HK-2 (cell line): Measurements from ENCODE around the gene AKAP1.

Experiments
- DNase-seq: peaks from one replicate; pipeline ENCODE4 v3.0.0-alpha.2; 2018; ENCODE audit not compliant: unreplicated experiment

The AKAP1 gene

GRCh38 chr17:57084802-57085447, at the start of gene AKAP1:
TSS of gene AKAP1 (plus strand) at chr17:57085246. CDS start at chr17:57105465, 20,219 bp downstream.
- DNase-seq = peak; percentile 93

GRCh38 chr17:57035971-57036481, 49.0 kb upstream of the AKAP1 start:
- DNase-seq = no peak

- no peak for DNase-seq
Measured at GRCh38 chr17:57037411-57037810, 47.6 kb upstream of the AKAP1 start.

GRCh38 chr17:57038486-57038885, 46.6 kb upstream of the AKAP1 start:
- no peak for DNase-seq

- no peak for DNase-seq
Measured at GRCh38 chr17:57040571-57040970, 44.5 kb upstream of the AKAP1 start.

GRCh38 chr17:57043276-57043675, 41.8 kb upstream of the AKAP1 start:
- no peak for DNase-seq

GRCh38 chr17:57044976-57045867, 39.8 kb upstream of the AKAP1 start:
- DNase-seq = no peak

GRCh38 chr17:57045868-57046704, 39.0 kb upstream of the AKAP1 start:
- DNase-seq = peak; percentile 33

- DNase-seq = no peak
Measured at GRCh38 chr17:57046749-57047148, 38.3 kb upstream of the AKAP1 start.

- no peak for DNase-seq
Measured at GRCh38 chr17:57048096-57048495, 37.0 kb upstream of the AKAP1 start.

- no peak for DNase-seq
Measured at GRCh38 chr17:57050306-57050705, 34.7 kb upstream of the AKAP1 start.

GRCh38 chr17:57051886-57052361, 33.1 kb upstream of the AKAP1 start:
- DNase-seq = no peak

GRCh38 chr17:57062865-57063264, 22.2 kb upstream of the AKAP1 start:
- no peak for DNase-seq

GRCh38 chr17:57067162-57067561, 17.9 kb upstream of the AKAP1 start:
- DNase-seq = no peak

- no peak for DNase-seq
Measured at GRCh38 chr17:57067781-57068180, 17.3 kb upstream of the AKAP1 start.

- no peak for DNase-seq
Measured at GRCh38 chr17:57068222-57068658, 16.8 kb upstream of the AKAP1 start.

GRCh38 chr17:57068707-57069106, 16.3 kb upstream of the AKAP1 start:
- DNase-seq = no peak

GRCh38 chr17:57071991-57072944, 12.8 kb upstream of the AKAP1 start:
- DNase-seq = no peak

- no peak for DNase-seq
Measured at GRCh38 chr17:57073626-57074025, 11.4 kb upstream of the AKAP1 start.

GRCh38 chr17:57075193-57075592, 9.9 kb upstream of the AKAP1 start:
- no peak for DNase-seq

GRCh38 chr17:57075785-57076184, 9.3 kb upstream of the AKAP1 start:
- no peak for DNase-seq
